NCI-H2196 (cell line): Measurements from ENCODE around the gene NAA60.
"Not testable (repeated sequence)": the region's sequence is repeated elsewhere in the genome, so short reads cannot be mapped to it uniquely, and the experiment has no call there.

Experiments
- DNase-seq: peaks from one replicate; lab custom pipeline; 2025; ENCODE audit not compliant: unreplicated experiment; lab: John Stamatoyannopoulos, UW

Gene NAA60

GRCh38 chr16:3461151-3461550 lies 17.7 kb downstream of the NAA60 start:
- DNase-seq, result no peak

GRCh38 chr16:3465301-3465700 lies 21.8 kb downstream of the NAA60 start:
- no peak for DNase-seq

GRCh38 chr16:3465911-3466584 lies 22.6 kb downstream of the NAA60 start:
- no peak for DNase-seq

GRCh38 chr16:3467182-3467581 lies 23.7 kb downstream of the NAA60 start:
- DNase-seq, result no peak

GRCh38 chr16:3467921-3468320 lies 24.4 kb downstream of the NAA60 start:
- DNase-seq, result peak; percentile 70

GRCh38 chr16:3468501-3468900 lies 25.0 kb downstream of the NAA60 start:
- no peak for DNase-seq

GRCh38 chr16:3469736-3470135 lies 26.3 kb downstream of the NAA60 start:
- DNase-seq, result no peak

- no peak for DNase-seq
These were observed 27.2 kb downstream of the NAA60 start for GRCh38 chr16:3470723-3471122.

GRCh38 chr16:3471518-3472176 lies 28.2 kb downstream of the NAA60 start:
- no peak for DNase-seq

GRCh38 chr16:3472878-3473595 lies 29.6 kb downstream of the NAA60 start:
- no peak for DNase-seq

- not testable (repeated sequence) for DNase-seq
These were observed 30.1 kb downstream of the NAA60 start for GRCh38 chr16:3473596-3473943.

- no peak for DNase-seq
These were observed 30.8 kb downstream of the NAA60 start for GRCh38 chr16:3474136-3474779.

GRCh38 chr16:3474870-3475269 lies 31.4 kb downstream of the NAA60 start:
- DNase-seq, result not testable (repeated sequence)

GRCh38 chr16:3475604-3476375 lies 32.3 kb downstream of the NAA60 start:
- DNase-seq, result no peak

- DNase-seq, result no peak
These were observed 32.9 kb downstream of the NAA60 start for GRCh38 chr16:3476409-3476808.

GRCh38 chr16:3478242-3478925 lies 34.9 kb downstream of the NAA60 start:
- no peak for DNase-seq

GRCh38 chr16:3479654-3480216 lies 36.3 kb downstream of the NAA60 start:
- DNase-seq, result no peak

GRCh38 chr16:3480901-3481695 lies 37.6 kb downstream of the NAA60 start:
- DNase-seq, result no peak
